Rectal smooth muscle tissue (tissue), 1 donor: ENCODE measurements around the gene MOBP.
"Not testable (repeated sequence)": the region's sequence is repeated elsewhere in the genome, so short reads cannot be mapped to it uniquely, and the experiment has no call there.

Experiments
- H3K27ac ChIP-seq: one replicate; pipeline ENCODE4 v1.7.0; 2013; ENCODE audit warnings: low read depth, low read length, inconsistent platforms
- H3K27me3 ChIP-seq: one replicate; pipeline ENCODE4 v1.7.0; 2013; ENCODE audit warnings: low read length; ENCODE audit not compliant: control insufficient read depth, insufficient read depth
- H3K36me3 ChIP-seq: one replicate; pipeline ENCODE4 v1.7.0; 2013; ENCODE audit warnings: low read length; ENCODE audit not compliant: control insufficient read depth, insufficient read depth
- H3K4me1 ChIP-seq: one replicate; pipeline ENCODE4 v1.7.0; 2013; ENCODE audit warnings: low read length; ENCODE audit not compliant: control insufficient read depth, insufficient read depth
- H3K4me3 ChIP-seq: one replicate; pipeline ENCODE4 v1.7.0; 2013; ENCODE audit warnings: low read length
- H3K9ac ChIP-seq: one replicate; pipeline ENCODE4 v1.7.0; 2013; ENCODE audit warnings: low read length

MOBP gene

GRCh38 chr3:39467394-39468107 is at the start of gene MOBP:
TSS of gene MOBP (plus strand) at chr3:39467680. CDS start at chr3:39502070, 34,390 bp downstream.
- Histone ChIP-seq H3K4me1 (no peaks in the 10 kb centered on the region), H3K27me3 (no peaks in the 10 kb centered on the region), H3K4me3 (no peak within 1 kb of the TSS), H3K9ac (no peak within 1 kb of the TSS), H3K27ac (no peak within 1 kb of the TSS), H3K36me3 (no peaks in the 10 kb centered on the region)

DNA sequence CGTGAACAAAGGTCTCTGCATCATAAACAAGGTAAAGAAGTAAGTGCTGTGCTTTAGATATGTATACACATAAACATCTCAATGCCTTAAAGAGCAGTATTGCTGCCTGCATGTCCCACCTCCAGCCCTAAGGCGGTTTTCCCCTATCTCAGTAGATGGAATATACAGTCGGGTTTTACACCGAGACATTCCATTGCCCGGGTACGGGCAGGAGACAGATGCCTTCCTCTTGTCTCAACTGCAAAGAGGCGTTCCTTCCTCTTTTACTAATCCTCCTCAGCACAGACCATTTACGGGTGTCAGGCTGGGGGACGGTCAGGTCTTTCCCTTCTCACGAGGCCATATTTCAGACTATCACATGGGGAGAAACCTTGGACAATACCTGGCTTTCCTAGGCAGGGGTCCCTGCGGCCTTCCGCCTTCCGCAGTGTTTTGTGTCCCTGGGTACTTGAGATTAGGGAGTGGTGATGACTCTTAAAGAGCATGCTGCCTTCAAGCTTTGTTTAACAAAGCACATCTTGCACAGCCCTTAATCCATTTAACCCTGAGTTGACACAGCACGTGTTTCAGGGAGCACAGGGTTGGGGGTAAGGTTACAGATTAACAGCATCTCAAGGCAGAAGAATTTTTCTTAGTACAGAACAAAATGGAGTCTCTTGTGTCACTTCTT is 48.8 kb upstream of the MOBP start:
- not testable (repeated sequence) for H3K36me3 ChIP-seq, H3K9ac ChIP-seq, H3K27me3 ChIP-seq, H3K4me1 ChIP-seq, H3K4me3 ChIP-seq, H3K27ac ChIP-seq

- Histone ChIP-seq H3K9ac (no peak overlapping the region), H3K27ac (no peak overlapping the region), H3K4me1 (no peaks in the 10 kb centered on the region), H3K4me3 (no peak overlapping the region), H3K27me3 (no peaks in the 10 kb centered on the region), H3K36me3 (no peaks in the 10 kb centered on the region)
Measured at GRCh38 chr3:39419742-39420315, 47.7 kb upstream of the MOBP start.

- Histone ChIP-seq H3K4me3 (no peak overlapping the region), H3K27me3 (no peaks in the 10 kb centered on the region), H3K27ac (no peak overlapping the region), H3K4me1 (no peaks in the 10 kb centered on the region), H3K9ac (no peak overlapping the region), H3K36me3 (no peaks in the 10 kb centered on the region)
Measured at GRCh38 chr3:39420543-39420942, 46.9 kb upstream of the MOBP start.

GRCh38 chr3:39423436-39423970 is 44.0 kb upstream of the MOBP start:
- Histone ChIP-seq H3K4me3 (no peak overlapping the region), H3K4me1 (no peaks in the 10 kb centered on the region), H3K27ac (no peak overlapping the region), H3K9ac (no peak overlapping the region), H3K27me3 (no peaks in the 10 kb centered on the region), H3K36me3 (no peaks in the 10 kb centered on the region)

DNA sequence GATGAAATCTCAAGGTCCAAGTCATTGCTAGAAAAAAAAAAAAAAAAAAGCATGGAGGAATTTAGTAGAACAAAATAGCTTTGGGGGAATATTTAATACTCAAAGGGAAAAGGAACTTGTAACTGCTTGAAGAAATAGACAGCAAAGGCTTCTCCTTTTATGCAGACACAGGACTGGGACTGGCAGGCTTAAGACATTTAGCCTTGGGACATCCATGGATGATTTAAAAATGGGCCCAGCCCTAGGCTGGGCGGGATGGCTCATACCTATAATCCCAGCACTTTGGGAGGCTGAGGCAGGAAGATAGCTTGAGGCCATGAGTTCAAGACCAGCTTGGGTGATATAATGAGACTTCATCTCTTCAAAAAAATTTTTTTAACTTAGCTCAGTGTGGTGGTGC is 41.2 kb upstream of the MOBP start:
- H3K9ac ChIP-seq: no peak overlapping the region
- no peak overlapping the region for H3K27ac ChIP-seq
- no peak overlapping the region for H3K4me3 ChIP-seq
- no peaks in the 10 kb centered on the region for H3K36me3 ChIP-seq
- H3K27me3 ChIP-seq: no peaks in the 10 kb centered on the region
- no peaks in the 10 kb centered on the region for H3K4me1 ChIP-seq

DNA sequence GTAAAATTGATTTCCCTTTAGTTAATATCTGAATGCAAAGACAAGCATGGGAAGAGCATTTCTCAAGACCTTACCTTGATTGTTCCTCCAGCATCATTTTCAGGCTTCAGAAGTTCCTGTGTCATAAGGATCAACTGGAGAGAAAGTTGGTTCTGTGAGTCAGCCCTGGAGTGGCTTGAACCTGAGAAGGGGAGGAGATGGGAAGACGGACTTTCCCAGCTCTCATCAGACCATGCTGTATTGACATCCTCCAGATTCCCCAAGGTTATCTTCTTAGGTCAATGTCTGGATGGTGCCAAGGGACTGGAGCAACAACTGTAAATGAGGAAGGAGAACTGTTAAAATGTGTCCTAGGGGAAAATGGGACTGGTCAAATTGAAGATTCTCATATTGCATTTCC is 40.0 kb upstream of the MOBP start:
- Histone ChIP-seq H3K27ac (no peak overlapping the region), H3K4me3 (no peak overlapping the region), H3K36me3 (no peaks in the 10 kb centered on the region), H3K9ac (no peak overlapping the region), H3K4me1 (no peaks in the 10 kb centered on the region), H3K27me3 (no peaks in the 10 kb centered on the region)

DNA sequence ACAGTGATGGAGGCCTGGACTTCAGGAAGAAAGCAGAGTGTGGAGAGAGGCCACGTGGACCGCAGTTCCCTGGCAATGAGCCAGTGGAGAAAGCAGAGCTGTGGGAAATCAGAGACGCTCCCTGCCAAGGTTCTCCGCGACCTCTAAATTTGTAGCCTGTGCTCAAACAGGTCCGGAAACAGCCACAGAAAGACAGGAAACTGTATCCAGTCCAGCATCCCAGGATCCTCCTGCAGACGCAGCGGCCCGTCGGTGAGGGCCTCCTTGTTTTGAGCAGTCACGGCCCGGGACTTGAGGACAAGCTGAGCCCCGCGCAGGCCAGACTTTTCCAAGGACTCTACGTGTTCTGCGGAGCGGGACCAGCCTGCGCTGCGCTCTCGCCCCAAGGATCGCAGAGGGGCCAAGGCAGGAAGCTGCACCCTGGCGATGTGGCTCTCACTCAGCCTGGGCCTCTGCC is 38.7 kb upstream of the MOBP start:
- Histone ChIP-seq H3K27me3 (no peaks in the 10 kb centered on the region), H3K4me3 (no peak overlapping the region), H3K9ac (no peak overlapping the region), H3K36me3 (no peaks in the 10 kb centered on the region), H3K27ac (no peak overlapping the region), H3K4me1 (no peaks in the 10 kb centered on the region)

GRCh38 chr3:39429466-39429865 is 38.0 kb upstream of the MOBP start:
- Histone ChIP-seq H3K4me1 (no peaks in the 10 kb centered on the region), H3K36me3 (no peaks in the 10 kb centered on the region), H3K27ac (no peak overlapping the region), H3K9ac (no peak overlapping the region), H3K4me3 (no peak overlapping the region), H3K27me3 (no peaks in the 10 kb centered on the region)

DNA sequence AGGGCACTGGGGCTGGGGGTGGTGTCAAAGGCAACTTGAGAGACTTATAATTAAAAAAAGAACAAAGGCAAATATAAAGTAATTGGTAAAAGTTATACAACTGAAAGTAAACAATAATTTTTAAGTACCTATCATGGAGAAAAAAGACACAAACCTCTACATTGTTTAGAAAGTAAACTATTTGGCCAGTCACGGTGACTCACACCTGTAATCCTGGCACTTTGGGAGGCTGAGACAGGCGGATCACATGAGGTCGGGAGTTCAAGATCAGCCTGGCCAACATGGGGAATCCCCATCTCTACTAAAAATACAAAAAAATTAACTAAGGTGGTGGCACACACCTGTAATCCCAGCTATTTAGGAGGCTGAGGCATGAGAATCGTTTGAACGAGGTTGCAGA is 35.1 kb upstream of the MOBP start:
- Histone ChIP-seq H3K4me1 (no peaks in the 10 kb centered on the region), H3K9ac (no peak overlapping the region), H3K36me3 (no peaks in the 10 kb centered on the region), H3K4me3 (no peak overlapping the region), H3K27me3 (no peaks in the 10 kb centered on the region), H3K27ac (no peak overlapping the region)

DNA sequence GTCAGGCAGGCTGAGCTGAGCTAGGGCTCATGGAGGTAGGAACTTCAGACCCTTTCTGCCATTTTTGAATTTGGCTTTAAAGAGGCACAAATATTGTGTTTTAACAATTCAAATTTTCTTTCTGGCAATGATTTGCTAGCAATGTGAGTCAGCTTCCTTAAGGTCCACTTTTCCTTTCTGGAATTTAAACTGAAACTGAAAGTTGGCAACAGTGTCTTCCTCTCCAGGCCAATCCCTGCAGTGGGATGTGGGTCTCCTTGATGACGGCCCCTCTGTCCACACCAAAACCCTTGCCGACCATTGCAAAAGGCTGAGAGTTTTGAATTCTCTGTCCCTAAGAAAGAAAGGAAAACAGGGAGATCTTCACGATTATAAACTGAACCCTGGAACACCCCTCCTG is 33.8 kb upstream of the MOBP start:
- H3K27me3 ChIP-seq: no peaks in the 10 kb centered on the region
- H3K36me3 ChIP-seq: no peaks in the 10 kb centered on the region
- H3K27ac ChIP-seq: no peak overlapping the region
- H3K4me1 ChIP-seq: no peaks in the 10 kb centered on the region
- H3K9ac ChIP-seq: no peak overlapping the region
- H3K4me3 ChIP-seq: no peak overlapping the region

- Histone ChIP-seq H3K9ac (no peak overlapping the region), H3K4me1 (no peaks in the 10 kb centered on the region), H3K27me3 (no peaks in the 10 kb centered on the region), H3K27ac (no peak overlapping the region), H3K36me3 (no peaks in the 10 kb centered on the region), H3K4me3 (no peak overlapping the region)
Measured at GRCh38 chr3:39434574-39434973, 32.9 kb upstream of the MOBP start.
